GM21723 (cell line): ENCODE results near the gene LIPH.
A peak's percentile ranks its signal among the peaks of the same experiment; 100 is the strongest.
"Not testable (repeated sequence)": the region's sequence is repeated elsewhere in the genome, so short reads cannot be mapped to it uniquely, and the experiment has no call there.

Experiments used
- ATAC-seq: cut with Tn5 transposase; IDR thresholded peaks from one replicate; pipeline ENCODE4 v1.9.1; 2021; ENCODE audit warnings: mild to moderate bottlenecking, moderate library complexity; ENCODE audit not compliant: unreplicated experiment

The LIPH gene

DNA sequence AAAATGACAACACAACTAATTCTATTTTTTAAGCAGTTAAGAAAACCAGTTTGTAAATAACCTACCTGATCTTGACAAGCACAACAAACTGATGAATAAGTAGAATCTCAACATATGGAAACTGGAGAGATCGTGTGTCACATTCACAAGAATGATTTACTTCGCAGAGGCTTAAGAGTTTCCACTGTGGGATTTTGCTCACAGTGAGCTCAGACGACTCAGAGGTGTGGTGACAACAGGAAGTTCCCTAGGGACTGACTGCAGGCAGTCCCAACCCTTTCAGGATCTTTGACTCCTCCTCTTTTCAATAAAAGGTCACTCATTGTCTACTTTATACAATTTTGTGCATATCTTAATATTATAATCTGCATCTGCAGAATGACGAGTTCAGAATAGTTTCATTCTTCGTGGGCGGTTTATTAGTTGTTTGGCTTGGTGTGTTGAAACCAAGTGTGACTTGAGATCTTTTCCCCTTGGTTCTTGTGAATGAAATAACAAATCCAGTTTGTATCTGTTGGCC lies at the start of gene LIPH:
Gene LIPH (minus strand): TSS at position 231 of the 520 bp plus-strand sequence. CDS start 117 bp downstream, at position 114.
- ATAC-seq: peak; percentile 60

DNA sequence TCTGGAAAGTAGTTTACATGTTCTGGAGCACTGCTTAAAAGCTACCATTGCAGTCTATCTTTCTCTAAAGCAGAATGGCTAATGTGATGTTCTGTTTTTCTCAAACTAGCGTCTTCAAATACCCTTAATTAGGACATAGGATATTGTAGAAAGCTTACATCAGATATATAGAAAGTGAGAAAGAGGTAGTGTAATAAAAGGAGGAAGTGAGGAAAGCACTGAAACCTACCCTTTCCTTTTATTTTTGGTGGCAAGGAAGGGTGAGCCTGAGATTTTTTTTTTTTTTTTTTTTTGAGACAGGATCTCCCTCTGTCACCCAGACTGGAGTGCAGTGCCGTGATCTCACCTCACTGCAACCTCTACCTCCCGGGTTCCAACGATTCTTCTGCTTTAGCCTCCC lies 43.1 kb upstream of the LIPH start:
- ATAC-seq: peak; percentile 76

- no peak for ATAC-seq
These were observed 41.7 kb upstream of the LIPH start for GRCh38 chr3:185594073-185594472.

GRCh38 chr3:185586686-185587039 lies 34.3 kb upstream of the LIPH start:
- ATAC-seq: no peak

DNA sequence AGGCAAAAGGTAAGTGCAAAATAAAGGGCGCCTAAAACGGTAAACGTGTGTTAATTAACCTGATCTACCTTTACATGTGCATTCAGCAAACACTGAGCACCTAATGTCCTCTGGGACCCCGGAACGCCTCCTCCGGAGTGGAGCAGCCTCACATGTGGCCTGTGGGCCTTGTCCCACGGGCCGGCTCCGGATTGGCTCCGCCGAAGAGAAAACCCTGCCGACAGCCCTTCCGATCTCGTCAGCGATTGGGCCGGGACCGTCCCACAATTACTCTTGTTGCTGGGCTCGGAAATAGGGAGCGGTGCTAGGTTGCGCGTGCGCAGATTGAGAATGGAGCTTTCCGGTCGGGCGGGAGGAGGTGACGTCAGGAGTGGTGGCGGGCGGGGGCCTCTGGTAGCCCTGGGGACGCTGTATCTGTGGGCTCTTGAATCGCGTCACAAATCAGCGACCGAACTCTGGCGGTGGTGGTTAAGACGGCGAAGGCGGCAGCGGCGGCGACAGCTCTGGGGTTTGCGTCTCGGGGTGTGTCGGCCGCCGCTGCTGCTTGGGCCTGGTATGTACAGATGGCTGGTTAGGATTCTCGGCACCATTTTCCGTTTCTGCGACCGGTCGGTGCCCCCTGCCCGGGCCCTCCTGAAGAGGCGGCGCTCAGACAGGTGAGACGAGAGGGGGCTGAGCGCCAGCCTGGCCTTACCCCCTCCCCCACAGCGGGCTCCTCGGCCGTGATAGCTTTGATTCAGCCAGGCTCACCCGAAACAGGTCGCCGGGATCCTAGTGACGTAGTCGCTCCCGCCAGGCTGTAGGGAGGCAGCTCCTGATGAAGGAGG lies 33.7 kb upstream of the LIPH start, which contains the start of gene SENP2:
Gene SENP2 (plus strand): TSS at position 437 of the 827 bp plus-strand sequence. CDS start 119 bp downstream, at position 556.
- peak; percentile 94 for ATAC-seq

GRCh38 chr3:185585518-185585858 lies 33.1 kb upstream of the LIPH start:
- no peak for ATAC-seq

DNA sequence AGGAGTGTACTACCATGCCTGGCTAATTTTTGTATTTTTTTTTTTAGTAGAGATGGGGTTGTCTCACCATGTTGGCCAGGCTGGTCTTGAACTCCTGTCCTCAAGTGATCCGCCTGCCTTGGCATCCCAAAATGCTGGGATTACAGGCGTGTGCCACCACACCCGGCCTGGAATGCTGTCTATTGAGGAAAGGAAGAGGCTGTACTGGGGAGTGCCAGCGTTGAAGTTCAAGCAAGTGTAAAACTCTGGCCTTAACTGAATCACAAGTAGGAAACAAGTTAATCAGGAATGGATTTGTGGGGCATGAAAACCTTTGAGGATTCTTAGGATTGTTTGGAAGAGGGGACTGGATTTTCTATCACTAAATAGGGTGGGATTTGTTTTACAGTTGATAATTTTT lies 32.3 kb upstream of the LIPH start:
- no peak for ATAC-seq

DNA sequence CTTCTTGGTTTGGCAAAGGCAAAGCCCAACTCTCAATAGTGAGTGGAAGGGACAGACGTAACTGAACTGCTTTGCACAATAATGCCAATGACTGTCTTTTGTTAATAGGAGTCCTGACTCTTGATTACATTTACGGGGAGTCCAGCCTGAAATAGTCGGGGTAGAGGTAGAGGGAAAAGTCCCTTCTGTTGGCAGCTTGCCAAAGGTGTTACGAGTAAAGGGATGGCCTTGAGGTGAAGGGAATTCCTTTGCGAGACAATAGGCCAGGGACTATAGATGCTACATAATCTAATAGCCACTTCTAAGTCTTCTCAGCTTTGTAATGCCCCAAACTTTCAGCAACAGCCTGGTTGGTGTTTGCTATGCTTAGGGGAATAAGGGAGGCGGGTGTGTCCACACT lies 31.5 kb upstream of the LIPH start:
- no peak for ATAC-seq

GRCh38 chr3:185582871-185583270 lies 30.5 kb upstream of the LIPH start:
- peak; percentile 27 for ATAC-seq

DNA sequence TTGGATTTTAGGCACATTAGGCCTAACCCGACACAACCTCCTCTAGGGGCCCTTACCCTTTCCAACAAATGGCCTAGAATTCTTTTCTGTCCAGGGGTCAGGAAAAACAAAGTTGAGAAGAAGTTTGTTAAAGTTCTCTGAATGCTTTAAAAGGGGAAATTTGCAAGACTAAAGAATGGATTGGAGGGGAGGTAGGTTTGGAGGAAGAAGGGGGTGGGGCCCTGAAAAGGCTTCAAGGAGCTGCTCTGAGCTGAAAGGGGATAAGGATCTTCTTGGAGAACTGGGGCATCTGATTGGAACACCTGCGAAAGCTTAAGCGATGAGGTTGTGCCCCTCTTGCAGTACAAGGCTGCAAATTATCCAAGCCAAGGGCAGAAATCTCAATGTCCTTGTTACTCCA lies 29.8 kb upstream of the LIPH start:
- ATAC-seq: no peak

- peak; percentile 86 for ATAC-seq
These were observed 22.9 kb upstream of the LIPH start for GRCh38 chr3:185575108-185575869.

DNA sequence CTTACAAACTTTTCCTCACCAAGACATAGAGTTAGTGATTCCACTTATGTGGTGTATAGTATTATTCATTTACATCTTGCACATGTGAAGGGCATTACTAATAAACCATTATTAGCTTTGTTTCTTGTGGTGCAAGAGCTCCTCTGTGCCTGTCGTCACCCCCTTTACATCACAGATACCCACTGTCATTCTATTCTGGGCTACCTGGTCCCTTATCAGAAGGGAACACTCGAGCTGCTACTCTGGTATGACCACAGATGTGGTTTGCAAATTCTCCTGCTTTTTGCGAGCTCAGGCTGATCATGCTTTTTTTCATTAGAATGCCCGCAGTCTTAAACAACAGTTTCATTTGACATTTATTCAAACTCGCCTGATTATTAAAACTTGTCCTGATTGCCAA lies 19.8 kb upstream of the LIPH start:
- ATAC-seq: no peak

- ATAC-seq: no peak
These were observed 9.6 kb upstream of the LIPH start for GRCh38 chr3:185561958-185562357.

DNA sequence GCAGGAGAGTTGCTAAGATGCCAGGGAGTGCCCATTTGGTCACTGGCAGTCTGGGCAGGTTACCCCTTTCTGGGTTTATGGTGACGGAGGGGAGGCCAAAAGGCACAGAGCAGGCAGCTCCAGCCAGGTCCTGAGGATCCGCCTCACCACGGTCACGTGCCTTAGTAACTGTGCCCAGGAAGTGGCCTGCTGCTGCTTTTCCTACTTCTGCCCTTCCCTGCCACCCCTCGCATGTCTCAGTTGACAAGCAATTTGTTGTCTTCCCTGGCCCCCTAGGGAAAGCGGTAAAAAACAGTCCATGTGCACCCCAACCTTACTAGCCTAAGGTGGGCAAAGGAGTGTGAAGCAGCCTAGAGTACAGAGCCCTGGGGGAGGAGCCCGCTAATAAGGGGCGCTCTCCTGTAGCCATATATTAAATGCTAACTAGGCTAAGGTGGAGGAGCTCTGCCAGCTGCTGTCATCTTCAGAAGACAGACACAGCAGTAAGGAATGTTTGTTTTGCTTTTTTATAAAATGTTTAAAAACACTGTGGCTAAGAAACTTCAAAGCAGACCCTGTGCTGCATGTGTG lies 9.1 kb upstream of the LIPH start:
- no peak for ATAC-seq

DNA sequence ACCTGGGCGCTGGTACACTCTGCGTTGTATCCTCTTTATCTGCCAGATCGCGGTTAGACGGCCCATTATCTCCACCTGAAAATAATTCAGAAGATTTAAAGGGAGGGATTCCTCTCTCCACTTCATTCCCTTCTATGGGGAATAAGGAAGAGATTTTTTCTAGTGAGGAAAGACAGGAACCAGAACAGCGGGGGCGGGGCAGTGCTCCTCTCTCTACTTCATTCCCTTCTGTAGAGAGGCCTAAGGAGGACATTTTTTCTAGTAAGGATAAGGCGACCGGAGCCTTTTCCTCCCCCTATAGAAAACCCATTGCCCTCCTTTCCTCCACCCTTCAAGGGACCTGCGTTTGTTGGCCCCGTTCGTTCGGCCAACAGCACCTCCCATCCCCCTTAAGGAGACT lies 8.3 kb upstream of the LIPH start:
- no peak for ATAC-seq

GRCh38 chr3:185559706-185560090 lies 7.3 kb upstream of the LIPH start:
- ATAC-seq: no peak

DNA sequence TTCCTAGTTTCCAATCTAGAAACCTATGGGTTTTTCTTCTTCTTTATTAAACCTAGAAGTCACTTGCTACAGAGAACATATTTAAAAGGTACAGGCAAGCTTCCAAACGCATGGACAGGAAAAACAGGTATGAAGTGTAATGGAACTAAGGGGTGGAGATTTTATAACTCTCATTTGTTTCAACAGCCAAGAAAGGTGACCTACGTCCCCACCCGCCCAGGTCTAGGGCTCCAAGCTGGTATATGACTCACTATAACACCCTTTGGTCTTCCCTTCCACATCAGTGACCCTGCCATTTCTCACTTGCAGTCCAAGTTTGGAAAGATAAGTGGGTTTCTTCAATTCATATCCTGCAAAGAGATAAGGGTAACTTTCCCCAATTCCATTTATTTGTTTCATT lies 6.0 kb upstream of the LIPH start:
- no peak for ATAC-seq

GRCh38 chr3:185556640-185557039 lies 4.3 kb upstream of the LIPH start:
- not testable (repeated sequence) for ATAC-seq

DNA sequence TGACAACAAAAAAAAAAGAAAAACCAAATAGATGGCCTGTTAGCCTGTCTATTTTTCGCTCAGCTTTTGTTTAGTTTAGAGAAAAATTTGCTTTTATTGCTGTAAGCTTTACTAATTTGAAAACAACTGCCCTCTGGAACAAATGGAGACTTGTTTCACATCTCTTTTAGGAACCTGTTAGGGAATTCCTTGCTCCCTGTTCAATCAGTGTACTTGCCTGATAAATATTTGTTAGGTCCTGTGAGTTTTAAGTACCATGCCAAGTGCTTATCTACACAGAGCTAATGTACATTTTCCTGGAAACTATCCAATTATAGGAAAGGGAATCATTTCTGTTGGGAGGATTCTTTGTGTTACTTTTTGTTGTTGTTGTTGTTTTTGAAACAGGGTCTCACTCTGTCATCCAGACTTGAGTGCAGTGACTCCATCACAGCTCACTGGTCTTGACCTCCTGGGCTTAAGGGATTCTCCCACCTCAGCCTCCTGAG lies 3.5 kb upstream of the LIPH start:
- no peak for ATAC-seq

DNA sequence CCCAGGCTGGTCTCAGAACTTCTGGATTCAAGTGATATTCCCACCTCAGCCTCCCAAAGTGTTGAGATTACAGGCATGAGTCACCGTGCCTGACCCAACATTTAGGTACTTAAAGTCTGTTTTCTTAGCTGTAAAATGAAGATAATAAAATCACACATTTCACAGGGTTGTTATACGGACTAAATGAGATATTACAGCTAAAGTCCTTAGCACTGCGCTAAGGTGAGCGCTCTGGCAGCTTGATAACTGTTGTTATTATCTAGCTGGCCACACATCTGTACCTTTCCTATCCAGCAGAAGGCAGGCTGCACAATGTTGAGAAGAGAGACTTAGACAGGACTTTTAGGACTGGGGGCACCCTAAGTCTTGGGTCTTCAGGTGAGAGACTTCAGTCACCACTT lies 2.7 kb upstream of the LIPH start:
- ATAC-seq: no peak

GRCh38 chr3:185549651-185550111 lies 2.7 kb downstream of the LIPH start:
- ATAC-seq: no peak
